Measurements from ENCODE around the gene ZBED3. TPM values are rescaled to one million over a fixed set of nuclear protein-coding genes. Genes with fewer than 3 reads are reported as not detected.
A peak's percentile ranks its signal among the peaks of the same experiment; 100 is the strongest.
"Not testable (repeated sequence)": the region's sequence is repeated elsewhere in the genome, so short reads cannot be mapped to it uniquely, and the experiment has no call there.

The ZBED3 gene
- total RNA-seq: 6.5 TPM
- long read RNA-seq, full-length matches to known transcripts: 3 of 5 reads
- long read RNA-seq, partial matches to known transcripts: 0 of 5 reads
- long read RNA-seq, other reads (novel, unspliced or antisense): 2 of 5 reads

GRCh38 chr5:77086689-77087483 lies at the start of gene ZBED3:
Gene ZBED3 (minus strand): TSS chr5:77087285. CDS start chr5:77077878, 9,407 bp downstream.
- intact Hi-C loops (cut with DNase I): loop anchor here (5.0 kb wide), 1 partner anchor 405 kb away; the partner anchor contains the start of gene WDR41
- ATAC-seq: peak; percentile 83

GRCh38 chr5:77133061-77133758 lies 46.1 kb upstream of the ZBED3 start:
- peak; percentile 67 for DNase-seq (ENCODE audit: missing footprints)
- ATAC-seq: peak; percentile 76
- intact Hi-C loops (cut with DNase I): no loop called here

More at GRCh38 chr5:77086689-77087483, at the start of gene ZBED3:
- peak; percentile 82 for DNase-seq (ENCODE audit: missing footprints)

GRCh38 chr5:77131361-77131760 lies 44.3 kb upstream of the ZBED3 start:
- no peak for DNase-seq (ENCODE audit: missing footprints)
- intact Hi-C loops (cut with DNase I): no loop called here
- ATAC-seq: no peak

GRCh38 chr5:77129391-77129990 lies 42.4 kb upstream of the ZBED3 start:
- DNase-seq (ENCODE audit: missing footprints): no peak
- ATAC-seq: no peak
- intact Hi-C loops (cut with DNase I): no loop called here

- ATAC-seq (no peak), DNase-seq (ENCODE audit: missing footprints) (no peak)
- intact Hi-C loops (cut with DNase I): no loop called here
Observed at GRCh38 chr5:77128411-77129061, 41.5 kb upstream of the ZBED3 start.

- DNase-seq (ENCODE audit: missing footprints) (no peak), ATAC-seq (no peak)
- intact Hi-C loops (cut with DNase I): no loop called here
Observed at GRCh38 chr5:77123057-77123456, 36.0 kb upstream of the ZBED3 start.

GRCh38 chr5:77120706-77121105 lies 33.6 kb upstream of the ZBED3 start:
- ATAC-seq (no peak), DNase-seq (ENCODE audit: missing footprints) (no peak)
- intact Hi-C loops (cut with DNase I): no loop called here

GRCh38 chr5:77120086-77120485 lies 33.0 kb upstream of the ZBED3 start:
- intact Hi-C loops (cut with DNase I): no loop called here
- no peak for ATAC-seq
- DNase-seq (ENCODE audit: missing footprints): no peak

- intact Hi-C loops (cut with DNase I): no loop called here
- no peak for ATAC-seq
- DNase-seq (ENCODE audit: missing footprints): no peak
Observed at GRCh38 chr5:77117161-77117560, 30.1 kb upstream of the ZBED3 start.

- intact Hi-C loops (cut with DNase I); ATAC-seq; DNase-seq (ENCODE audit: missing footprints): not testable (repeated sequence)
Observed at GRCh38 chr5:77107035-77107434, 19.9 kb upstream of the ZBED3 start.

GRCh38 chr5:77104813-77105212 lies 17.7 kb upstream of the ZBED3 start:
- ATAC-seq: no peak
- intact Hi-C loops (cut with DNase I): no loop called here
- DNase-seq (ENCODE audit: missing footprints): no peak

- ATAC-seq (no peak), DNase-seq (ENCODE audit: missing footprints) (no peak)
- intact Hi-C loops (cut with DNase I): no loop called here
Observed at GRCh38 chr5:77103457-77103856, 16.4 kb upstream of the ZBED3 start.

GRCh38 chr5:77102549-77102948 lies 15.5 kb upstream of the ZBED3 start:
- ATAC-seq (no peak), DNase-seq (ENCODE audit: missing footprints) (no peak)
- intact Hi-C loops (cut with DNase I): no loop called here

- intact Hi-C loops (cut with DNase I): no loop called here
- ATAC-seq: no peak
Observed at GRCh38 chr5:77101298-77101697, 14.2 kb upstream of the ZBED3 start.

GRCh38 chr5:77095189-77095588 lies 8.1 kb upstream of the ZBED3 start:
- intact Hi-C loops (cut with DNase I): no loop called here
- ATAC-seq: no peak
- DNase-seq (ENCODE audit: missing footprints): no peak

More at GRCh38 chr5:77101298-77101697, 14.2 kb upstream of the ZBED3 start:
- DNase-seq (ENCODE audit: missing footprints): no peak

GRCh38 chr5:77087484-77088261 lies 588 bp upstream of the ZBED3 start:
- no peak for DNase-seq (ENCODE audit: missing footprints)
- peak; percentile 62 for ATAC-seq
- intact Hi-C loops (cut with DNase I): loop anchor here (5.0 kb wide), 1 partner anchor 405 kb away; the partner anchor contains the start of gene WDR41

- intact Hi-C loops (cut with DNase I): loop anchor here (5.0 kb wide), 1 partner anchor 406 kb away; the partner anchor contains the start of gene WDR41
- no peak for ATAC-seq
Observed at GRCh38 chr5:77086368-77086688, 757 bp downstream of the ZBED3 start.

GRCh38 chr5:77083088-77083487 lies 4.0 kb downstream of the ZBED3 start:
- intact Hi-C loops (cut with DNase I): no loop called here
- no peak for DNase-seq (ENCODE audit: missing footprints)
- ATAC-seq: no peak

More at GRCh38 chr5:77086368-77086688, 757 bp downstream of the ZBED3 start:
- no peak for DNase-seq (ENCODE audit: missing footprints)

Data from Right ventricle myocardium inferior (tissue), 1 donor.